GM19324 (cell line): ENCODE results near the gene LCN12.

Experiments
- ATAC-seq: cut with Tn5 transposase; IDR thresholded peaks from one replicate; pipeline ENCODE4 v1.9.1; 2021; ENCODE audit warnings: mild to moderate bottlenecking, moderate library complexity; ENCODE audit not compliant: unreplicated experiment, low FRiP score

LCN12 gene

DNA sequence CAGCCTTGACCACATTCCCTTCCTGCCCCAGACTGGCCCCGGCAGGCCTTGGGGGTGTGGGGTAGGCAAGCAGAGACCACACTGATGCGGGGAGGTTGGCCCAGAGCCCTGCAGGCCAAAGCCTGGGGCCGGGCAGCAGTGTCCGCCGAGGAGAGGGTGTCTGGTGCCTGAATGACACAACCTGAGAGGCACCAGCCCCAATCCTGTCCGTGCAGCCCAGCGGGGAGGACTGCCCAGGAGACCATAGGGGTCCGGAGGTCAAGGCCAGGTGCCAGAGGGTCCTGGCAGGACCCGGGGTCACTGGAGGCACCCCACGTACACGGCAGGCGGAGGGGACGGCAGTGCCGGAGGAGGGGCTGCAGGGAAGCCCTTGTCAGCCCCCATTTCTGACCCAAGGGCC lies 19.7 kb downstream of the LCN12 start:
- ATAC-seq = no peak

DNA sequence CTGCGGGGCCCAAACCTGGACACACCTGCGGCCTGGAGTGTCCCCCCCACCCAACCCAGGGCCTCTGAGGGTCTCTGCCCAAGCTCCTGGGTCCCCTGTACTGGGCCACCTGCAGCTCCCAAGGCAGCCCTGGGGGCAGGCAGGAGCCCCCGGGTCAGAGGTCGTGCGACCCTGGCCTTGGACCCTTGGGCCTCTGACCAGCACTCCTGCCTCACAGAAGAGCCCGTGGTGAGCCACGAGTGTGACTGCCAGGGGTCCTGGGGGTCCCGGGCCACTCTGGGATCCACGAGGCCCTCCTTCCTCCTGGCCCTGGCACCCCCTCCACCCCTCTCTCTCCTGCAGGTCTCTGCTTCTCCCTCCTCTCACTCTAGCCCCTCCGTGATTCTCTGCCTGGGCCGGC lies 20.3 kb downstream of the LCN12 start:
- no peak for ATAC-seq

DNA sequence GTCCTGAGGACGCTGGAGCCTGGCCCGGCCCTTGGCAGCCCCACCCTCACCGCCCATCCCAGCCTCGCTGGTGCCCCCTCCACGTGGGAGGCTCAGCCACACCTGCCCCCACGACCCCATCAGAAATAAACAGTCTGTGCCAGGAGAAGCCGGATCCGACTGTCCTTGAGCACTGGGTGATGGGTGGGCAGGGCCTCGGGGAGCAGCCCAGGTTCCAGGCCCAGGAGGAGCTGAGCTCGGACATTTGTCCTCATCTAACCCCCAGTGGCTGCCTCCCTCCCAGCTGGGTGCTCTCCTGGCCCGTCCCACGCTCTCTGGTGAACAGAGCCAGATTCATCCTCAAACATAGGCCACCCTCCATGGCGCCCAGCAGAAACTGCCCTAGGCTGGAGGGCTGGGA lies 20.7 kb downstream of the LCN12 start:
- no peak for ATAC-seq

DNA sequence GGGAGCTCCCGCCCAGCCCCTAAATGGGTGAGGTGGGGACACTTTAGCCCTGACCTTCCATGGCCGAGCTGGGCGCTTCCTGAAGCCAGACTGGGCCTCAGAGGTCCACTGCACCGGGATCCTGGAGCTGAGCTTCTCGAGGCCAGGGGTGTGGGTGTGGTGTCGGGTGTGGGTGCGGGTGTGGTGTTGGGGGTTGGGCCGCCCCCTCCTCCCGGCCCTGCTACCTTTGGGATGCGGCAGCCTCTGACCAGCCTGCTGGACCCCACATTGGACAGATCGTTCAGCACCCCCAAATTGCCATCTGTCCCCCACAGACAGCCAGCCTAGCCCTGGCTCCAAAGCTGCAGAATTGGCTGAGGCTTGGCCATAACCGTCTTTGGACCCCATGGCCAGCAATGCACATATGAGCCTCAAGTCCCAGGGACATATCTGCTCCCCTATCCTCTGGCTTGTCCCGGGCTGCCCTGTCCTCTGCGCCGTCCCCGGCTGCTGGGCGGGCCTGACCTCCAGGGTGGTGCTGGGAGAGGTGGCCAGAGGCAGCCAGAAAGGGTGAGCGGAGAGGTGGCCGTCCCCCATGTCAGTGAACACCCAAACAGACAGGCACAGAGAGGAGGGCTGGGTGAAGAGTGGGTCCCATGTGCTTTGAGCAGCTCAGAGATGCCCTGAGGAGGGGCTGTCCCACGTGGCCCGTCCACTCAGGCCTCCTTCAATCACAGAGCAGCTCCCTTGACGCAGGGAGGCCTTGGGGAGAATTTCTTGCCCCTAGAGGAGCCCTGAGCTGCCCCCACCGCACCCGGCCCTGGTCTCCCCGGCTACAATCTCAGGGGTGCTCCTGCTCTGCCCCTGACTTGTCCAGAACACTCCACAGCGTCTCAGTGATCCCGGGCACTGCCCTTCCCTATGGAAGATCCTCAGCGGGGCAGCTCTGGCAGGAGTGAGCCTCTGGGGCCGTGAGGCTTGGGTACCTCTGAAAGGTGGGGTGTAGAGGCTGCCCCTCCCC lies 21.8 kb downstream of the LCN12 start:
- no peak for ATAC-seq

DNA sequence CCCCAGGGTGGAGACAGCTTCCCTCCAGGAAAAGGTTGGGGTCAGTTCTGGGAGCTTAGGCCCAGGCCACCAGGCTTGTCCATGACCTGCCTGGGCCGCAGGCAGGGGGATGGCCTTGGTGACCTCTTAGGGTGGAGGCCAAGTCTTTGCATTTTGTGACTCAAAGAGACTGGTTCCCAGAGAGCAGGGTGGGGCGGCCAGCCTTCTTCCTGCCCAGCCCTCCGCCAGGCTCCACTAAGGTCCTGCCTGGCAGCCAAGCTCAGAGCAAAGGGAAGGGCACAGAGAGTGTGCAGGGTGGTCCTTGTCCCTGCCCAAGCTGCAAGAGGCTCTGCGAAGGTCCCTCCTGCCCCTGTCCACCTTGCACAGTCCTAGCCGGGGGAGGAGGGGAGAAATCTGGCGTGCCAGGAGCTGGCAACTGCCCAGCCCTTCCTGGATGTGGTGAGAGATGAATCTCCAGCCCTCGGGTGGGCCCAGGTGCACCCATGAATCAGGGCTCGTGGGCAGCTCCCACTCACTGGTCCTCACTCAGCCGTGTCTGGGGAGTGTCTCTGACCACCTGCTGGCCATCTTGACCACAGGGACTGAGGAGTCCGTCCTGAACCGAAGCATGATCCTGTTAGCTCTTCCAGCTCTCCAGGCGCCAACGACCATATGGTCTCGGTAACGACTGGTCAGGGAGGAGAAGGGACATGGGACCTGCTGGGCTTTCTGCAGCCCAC lies 22.9 kb downstream of the LCN12 start:
- no peak for ATAC-seq

DNA sequence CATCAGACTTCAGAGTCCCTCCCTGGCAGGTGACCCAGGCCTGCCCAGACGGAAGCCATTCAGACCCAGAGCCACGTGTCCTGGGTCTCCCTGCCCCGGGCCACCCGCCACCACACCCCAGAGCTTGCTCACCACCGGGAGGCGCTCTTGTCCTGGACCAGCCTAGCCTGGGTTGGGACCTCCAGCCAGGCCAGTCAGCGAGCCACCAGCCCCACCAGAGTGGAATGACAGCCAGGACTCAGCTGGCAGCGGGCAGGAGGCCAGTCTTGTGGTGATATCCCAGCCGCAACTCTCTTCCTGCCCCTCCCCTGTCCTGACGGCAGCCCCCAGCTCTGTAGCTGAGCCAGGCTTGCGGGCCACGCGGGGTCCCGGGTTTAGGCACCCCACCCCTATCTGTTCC lies 23.6 kb downstream of the LCN12 start:
- no peak for ATAC-seq

DNA sequence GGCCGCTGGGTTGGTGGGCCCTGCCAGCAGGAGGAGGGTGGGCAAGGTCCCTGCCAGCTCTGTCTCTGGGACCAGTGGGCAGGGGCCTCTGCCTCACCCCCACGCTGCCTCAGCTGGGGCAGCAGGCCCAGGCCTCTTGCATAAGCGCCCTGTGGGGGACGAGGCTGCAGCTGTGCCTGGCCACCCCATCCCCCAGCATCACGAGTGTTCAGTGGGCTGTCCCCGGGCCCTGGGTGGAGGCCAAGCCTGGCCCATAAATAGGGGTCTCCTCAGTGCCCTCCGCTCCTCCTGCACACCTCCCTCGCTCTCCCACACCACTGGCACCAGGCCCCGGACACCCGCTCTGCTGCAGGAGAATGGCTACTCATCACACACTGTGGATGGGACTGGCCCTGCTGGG lies 25.1 kb downstream of the LCN12 start, which contains the start of gene PTGDS:
Gene PTGDS (plus strand): TSS at position 282 of the 400 bp plus-strand sequence. CDS start 75 bp downstream, at position 357.
- no peak for ATAC-seq

DNA sequence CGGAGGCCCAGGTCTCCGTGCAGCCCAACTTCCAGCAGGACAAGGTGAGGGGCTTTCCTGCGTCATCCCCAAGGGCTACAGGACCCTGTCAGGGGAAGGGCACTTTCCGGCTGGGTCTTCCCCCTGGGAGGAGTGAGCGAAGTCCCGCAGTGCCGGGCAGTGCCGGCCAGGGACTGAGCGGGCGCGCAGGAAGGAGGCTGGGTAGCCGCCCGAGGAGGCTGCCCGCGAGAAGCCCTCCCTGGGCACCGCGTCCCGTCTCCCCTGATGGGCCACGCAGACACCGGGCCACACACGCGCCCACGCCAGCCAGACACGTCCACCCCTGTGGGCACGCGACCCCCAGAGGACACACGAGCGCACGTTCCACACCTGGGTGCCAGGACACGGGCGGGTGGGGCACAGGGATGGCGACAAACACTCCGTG lies 25.6 kb downstream of the LCN12 start:
- ATAC-seq = no peak

DNA sequence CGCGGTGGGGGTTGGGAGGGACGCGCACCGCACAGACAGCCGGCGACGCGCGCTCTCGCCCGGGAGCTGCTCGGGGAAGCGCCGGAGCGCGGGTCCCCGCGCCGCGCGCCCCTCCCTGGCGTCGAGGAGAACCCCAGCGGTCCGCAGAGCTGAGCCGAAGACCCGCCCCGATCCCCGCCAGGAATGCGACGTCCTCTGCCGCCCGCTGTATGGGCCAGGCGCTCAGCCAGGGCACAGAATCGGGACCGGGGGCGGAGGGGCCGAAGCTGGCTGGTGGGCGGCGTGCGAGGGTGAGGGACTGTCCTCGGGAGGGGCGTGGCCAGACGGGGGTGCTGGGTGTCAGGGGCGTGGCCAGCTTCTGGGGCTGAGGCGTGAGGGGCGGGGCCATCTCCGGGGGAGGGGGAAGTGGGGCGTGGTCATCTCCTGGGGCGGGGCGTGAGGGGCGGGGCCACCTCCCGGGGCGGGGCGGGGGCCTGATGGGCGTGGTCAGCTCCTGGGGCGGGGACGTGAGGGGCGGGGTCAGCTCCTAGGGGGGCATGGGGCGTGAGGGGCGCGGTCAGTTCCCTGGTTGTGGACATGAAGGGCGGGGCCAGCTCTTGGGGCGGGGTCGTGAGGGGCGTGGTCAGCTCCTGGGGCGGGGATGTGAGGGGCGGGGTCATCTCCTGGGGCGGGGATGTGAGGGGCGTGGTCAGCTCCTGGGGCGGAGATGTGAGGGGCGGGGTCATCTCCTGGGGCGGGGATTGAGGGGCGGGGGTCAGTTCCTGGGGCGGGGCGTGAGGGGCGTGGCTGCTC lies 26.2 kb downstream of the LCN12 start:
- no peak for ATAC-seq

DNA sequence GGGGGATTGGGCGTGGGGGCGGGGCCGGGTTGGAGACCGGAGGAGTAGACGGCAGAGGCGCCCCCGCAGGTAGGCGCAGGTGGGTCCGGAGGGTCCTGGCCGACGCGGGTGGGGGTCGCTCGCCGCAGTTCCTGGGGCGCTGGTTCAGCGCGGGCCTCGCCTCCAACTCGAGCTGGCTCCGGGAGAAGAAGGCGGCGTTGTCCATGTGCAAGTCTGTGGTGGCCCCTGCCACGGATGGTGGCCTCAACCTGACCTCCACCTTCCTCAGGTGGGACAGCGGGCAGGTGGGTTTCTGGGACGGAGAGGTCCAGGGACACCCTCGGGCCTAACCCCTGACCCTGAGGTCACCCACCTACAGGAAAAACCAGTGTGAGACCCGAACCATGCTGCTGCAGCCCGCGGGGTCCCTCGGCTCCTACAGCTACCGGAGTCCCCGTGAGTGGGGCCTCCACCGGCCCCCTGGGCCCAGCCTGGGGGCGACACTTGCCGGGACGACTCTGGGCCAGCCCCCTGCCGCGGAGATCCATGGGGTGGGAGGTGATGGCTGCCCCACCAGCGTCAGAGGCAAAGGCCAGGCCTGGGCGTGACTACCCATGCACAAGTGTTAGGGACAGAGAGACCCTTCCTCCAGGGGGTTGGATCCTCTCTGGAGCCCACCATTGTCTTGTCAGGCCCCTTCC lies 26.9 kb downstream of the LCN12 start:
- no peak for ATAC-seq

DNA sequence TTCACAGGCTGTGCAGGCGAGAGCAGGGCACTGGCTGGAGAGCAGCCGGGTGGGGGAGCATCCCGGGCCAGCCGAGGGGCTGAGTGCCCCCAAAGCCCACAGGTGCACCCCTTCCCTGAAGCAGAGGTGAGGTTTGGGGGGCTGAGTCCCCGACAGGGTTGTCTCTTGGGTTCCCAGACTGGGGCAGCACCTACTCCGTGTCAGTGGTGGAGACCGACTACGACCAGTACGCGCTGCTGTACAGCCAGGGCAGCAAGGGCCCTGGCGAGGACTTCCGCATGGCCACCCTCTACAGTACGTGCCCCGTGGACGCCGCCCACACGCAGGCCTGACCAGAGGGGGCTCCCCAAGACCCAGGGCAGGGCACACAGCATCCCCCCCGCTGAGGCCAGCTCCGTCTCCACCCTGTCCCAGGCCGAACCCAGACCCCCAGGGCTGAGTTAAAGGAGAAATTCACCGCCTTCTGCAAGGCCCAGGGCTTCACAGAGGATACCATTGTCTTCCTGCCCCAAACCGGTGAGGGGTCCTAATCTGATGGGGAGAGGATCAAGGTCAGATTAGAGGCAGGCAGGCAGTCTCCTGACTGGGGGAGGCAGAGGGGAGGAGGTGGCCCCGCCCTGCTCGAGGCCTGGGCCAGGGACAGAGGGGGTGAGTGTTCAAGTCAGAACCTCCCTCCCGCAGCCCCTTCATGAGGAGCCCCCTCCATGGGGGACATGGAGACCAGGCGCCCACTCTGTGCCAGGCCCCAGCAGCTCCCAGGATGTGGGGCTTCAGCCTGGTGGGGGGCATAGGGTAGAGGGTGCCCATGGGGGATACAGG lies 27.9 kb downstream of the LCN12 start:
- ATAC-seq = no peak

DNA sequence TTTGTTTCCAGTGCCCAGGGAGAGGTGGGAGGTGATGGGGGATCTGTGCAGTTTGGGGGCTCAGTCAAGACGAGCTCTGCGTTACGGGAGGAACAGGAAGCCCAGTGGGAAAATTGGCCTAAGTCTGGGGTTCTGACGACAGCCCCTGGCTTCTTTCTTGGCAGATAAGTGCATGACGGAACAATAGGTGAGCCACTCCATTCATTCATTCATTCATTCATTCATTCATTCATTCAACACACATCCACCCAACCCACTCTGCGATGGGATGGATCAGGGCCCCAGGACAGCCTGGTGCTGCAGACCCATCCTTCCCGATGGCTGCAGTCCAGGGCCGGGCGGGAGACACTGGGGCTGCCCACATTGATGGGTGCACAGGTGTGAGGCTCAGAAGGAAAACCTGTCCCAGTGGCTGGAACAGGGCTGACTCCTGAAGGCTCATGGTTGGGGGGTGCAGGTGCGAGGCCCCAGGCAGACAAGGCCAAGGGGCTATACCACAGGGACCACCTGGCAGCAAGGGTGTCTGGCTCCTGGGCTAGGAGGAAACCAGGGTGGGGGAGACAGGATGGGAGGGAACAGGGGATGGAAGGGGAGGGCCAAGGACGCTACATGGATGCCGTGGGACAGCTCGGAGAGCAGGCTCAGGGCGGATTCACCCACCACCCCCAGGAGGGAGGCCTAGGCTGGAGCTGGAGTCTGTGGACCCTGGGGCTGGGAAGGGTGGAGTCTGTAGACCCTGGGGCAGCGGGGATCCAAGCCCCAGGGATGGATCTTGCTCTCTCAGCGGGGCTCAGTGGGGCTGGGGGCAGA lies 28.8 kb downstream of the LCN12 start:
- ATAC-seq = no peak

DNA sequence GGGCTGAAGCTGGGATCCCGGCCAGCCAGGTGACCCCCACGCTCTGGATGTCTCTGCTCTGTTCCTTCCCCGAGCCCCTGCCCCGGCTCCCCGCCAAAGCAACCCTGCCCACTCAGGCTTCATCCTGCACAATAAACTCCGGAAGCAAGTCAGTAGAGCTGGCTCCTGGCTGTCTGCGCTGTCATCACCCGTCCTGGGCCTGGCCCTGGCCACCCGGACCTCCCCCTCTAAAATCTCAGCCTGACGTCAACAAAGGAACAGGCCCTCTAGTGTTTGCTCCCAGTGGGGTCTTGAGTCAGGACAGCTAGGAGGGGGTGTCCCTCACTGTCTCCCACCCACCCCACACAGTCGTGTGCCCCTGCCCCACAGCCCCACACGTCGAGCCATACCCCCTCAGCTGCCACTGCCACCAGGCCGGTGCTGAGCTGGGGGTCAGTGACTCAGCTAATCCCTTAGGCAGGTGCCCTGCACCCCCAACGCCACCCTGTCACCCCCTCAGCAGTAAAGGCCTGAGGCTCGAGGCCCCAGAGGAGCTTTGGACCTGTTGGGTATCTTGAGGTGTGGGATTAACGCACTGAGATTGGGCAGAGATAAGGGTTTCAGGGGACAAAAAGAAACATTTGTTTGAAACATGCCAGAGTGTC lies 29.6 kb downstream of the LCN12 start:
- no peak for ATAC-seq

DNA sequence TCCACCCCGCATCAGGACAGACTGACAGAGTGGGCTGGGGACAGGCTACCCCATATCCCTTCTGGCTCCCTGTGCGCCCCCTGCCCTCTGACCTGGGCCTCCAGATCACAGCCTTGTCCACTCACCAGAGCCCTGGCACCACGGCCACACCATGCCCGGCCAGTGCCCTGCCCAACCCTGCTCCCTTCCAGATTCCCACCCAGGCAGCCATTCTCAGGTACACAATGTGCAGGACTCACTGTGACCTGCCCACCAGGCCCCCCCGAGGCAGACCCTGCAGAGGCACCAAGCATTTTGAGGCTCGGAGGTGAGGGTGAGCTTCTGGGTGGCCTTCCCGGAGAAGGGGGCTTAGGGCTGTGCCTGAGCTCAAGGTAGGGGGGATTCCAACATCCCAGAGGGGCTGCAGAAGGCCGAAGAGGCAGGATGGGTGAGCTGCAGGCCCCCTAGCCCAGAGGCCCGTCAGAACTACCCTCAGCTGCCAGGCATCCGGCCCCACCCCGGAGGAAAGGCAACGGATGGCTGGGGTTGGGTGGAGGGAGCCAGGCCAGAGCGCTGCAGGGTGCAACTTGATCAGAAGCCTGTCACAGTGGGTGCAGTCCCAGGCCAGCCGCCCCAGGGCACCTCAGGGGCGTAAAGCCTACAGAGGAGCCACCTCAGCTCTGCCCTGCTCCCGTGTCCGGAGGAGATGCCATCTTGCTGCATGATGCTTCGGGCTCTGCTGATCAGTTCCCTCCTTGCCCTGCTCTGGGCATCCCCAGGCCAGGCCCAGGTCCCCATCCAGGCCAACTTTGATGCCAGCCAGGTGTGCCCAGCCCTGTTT lies 30.4 kb downstream of the LCN12 start, which contains the start of gene LCNL1:
Gene LCNL1 (plus strand): TSS at position 762 of the 820 bp plus-strand sequence. CDS start 594 bp downstream, outside the sequence.
- no peak for ATAC-seq

DNA sequence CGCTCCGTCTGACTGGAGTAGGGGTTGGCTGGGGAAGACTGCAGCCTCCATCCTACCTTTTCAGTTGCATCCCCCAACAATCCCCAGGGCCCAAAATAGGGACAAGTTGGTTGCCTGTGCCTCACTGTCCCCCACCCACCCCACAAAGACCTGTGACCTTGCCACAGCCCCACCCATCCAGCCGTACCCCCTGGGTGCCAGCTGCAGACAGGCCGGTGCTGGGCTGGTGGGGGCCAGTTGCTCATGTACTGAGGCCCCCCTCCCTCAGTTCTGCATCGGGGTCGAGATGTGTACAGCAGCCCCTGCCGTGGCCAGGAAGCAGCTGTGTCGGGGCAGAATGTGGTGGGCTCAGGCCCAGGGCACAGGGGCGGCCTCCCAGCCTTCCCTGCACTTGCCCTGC lies 31.1 kb downstream of the LCN12 start:
- no peak for ATAC-seq

DNA sequence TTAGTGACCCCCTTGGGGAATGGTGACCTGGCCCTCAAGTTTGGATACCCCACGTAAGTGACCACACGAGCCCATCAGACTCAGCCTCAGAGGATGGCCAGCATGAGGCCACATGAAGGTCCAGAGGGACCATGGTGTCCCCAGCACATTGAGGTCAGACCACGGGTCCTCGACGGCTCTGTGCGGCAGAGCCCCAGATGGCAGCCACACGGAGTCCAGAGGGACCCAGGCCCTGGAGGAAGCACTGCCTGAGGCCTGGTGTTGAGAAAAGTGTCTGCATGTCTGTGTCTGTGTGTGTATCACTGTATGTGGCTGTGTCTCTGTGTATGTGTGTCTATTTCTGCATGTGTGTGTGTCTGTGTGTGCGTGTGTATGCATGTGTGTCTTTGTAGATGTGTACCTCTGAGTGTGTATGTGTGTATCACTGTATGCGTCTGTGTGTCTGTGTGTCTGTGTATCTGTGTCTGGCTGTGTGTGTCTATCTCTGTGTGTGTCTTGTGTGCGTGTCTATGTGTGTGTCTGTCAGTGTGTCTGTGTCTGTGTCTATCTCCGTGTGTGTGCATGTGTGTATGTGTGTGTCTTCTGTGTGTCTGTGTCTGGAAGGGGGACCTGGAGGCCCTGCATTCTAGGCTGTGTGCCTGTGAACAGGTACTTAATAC lies 31.7 kb downstream of the LCN12 start:
- ATAC-seq = no peak
